ENCODE results near the gene RIPPLY2.

Gene RIPPLY2

DNA sequence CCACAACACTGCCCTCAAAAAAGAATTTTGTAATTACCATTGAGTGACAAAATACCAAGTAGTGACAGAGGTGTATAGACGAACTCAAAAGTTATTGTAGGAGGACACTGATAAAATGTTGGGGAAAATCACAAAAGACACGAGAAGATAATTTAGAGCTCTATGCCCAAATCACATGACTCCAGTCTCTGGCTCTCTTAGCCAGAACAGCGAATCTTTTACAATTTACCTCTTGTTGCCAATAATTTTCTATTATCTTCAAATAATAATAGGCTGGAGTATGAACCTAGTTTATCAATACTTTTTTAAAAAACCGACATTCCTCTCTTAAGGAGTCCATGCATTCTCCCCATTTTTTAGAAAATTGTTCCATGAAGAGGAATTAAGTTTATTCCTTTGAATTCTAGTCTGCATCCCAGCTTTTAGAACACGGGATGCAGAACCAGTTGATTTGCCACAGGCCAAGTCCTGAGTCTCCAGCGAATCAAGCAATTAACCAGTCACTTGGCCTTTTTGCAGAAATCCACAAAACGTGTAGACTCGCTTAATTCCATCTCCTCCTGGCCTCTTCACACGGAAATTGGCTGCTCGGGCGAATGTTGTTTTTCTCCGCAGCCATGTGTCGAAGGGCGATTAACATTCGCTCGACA lies 507 bp upstream of the RIPPLY2 start:
- no peaks in the 10 kb centered on the region for H3K79me2 ChIP-seq (ENCODE audit: insufficient read depth, low read depth)
- H3K4me1 ChIP-seq (ENCODE audit: low read depth, poor library complexity, severe bottlenecking), result no peaks in the 10 kb centered on the region
- no peaks in the 10 kb centered on the region for H4K20me1 ChIP-seq (ENCODE audit: insufficient read depth)
- no peak overlapping the region for H3K4me2 ChIP-seq
- H3K36me3 ChIP-seq (ENCODE audit: insufficient read depth), result no peaks in the 10 kb centered on the region
- no peaks in the 10 kb centered on the region for H3K27me3 ChIP-seq (ENCODE audit: insufficient read depth, low read depth)
- H3K4me3 ChIP-seq (IDR thresholded peaks at IDR 0.05; ENCODE audit: insufficient read depth, low read depth, low read length), result no peak overlapping the region
- no peak overlapping the region for H2AFZ ChIP-seq (ENCODE audit: low read depth)
- no peak overlapping the region for H3K9ac ChIP-seq
- no peak overlapping the region for H3K27ac ChIP-seq
- TF ChIP-seq, protein P1, sequence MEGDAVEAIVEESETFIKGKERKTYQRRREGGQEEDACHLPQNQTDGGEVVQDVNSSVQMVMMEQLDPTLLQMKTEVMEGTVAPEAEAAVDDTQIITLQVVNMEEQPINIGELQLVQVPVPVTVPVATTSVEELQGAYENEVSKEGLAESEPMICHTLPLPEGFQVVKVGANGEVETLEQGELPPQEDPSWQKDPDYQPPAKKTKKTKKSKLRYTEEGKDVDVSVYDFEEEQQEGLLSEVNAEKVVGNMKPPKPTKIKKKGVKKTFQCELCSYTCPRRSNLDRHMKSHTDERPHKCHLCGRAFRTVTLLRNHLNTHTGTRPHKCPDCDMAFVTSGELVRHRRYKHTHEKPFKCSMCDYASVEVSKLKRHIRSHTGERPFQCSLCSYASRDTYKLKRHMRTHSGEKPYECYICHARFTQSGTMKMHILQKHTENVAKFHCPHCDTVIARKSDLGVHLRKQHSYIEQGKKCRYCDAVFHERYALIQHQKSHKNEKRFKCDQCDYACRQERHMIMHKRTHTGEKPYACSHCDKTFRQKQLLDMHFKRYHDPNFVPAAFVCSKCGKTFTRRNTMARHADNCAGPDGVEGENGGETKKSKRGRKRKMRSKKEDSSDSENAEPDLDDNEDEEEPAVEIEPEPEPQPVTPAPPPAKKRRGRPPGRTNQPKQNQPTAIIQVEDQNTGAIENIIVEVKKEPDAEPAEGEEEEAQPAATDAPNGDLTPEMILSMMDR (conservative IDR thresholded peaks at IDR 0.05; ENCODE audit: low read depth, low read length), result no peak

DNA sequence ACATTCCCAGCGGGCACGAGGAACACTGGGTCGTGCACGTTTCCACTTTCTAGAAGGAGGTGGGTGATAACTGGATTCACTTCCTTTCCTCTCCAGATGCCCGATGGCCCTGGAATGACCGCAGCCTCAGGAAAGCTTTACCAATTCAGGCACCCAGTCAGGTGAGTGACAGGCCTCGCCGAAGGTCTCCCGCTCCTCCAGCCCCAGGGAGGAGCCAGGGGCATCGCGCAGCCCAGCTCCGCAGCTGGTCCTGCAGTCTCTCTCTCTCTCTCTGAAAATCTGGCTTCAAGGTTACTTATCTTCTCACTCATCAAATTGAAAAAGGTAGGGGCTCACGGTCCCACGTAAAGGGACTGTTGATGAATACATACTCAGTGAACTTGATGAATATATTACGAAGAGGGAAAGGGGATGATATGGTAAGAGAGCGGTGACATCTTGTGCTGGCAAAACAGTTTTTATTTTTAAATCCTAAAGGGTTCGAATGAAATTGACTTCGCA lies 891 bp downstream of the RIPPLY2 start:
- no peaks in the 10 kb centered on the region for H3K27me3 ChIP-seq (ENCODE audit: insufficient read depth, low read depth)
- no peaks in the 10 kb centered on the region for H3K36me3 ChIP-seq (ENCODE audit: insufficient read depth)
- no peak overlapping the region for H3K9ac ChIP-seq
- TF ChIP-seq, protein P1 (conservative IDR thresholded peaks at IDR 0.05; ENCODE audit: low read depth, low read length), result no peak
- peaks cover 3% of the 10 kb centered on the region for H3K4me1 ChIP-seq (ENCODE audit: low read depth, poor library complexity, severe bottlenecking)
- no peaks in the 10 kb centered on the region for H4K20me1 ChIP-seq (ENCODE audit: insufficient read depth)
- no peak overlapping the region for H3K27ac ChIP-seq
- no peak overlapping the region for H3K4me2 ChIP-seq
- H3K79me2 ChIP-seq (ENCODE audit: insufficient read depth, low read depth), result no peaks in the 10 kb centered on the region
- H2AFZ ChIP-seq (ENCODE audit: low read depth), result no peak overlapping the region
- no peak overlapping the region for H3K4me3 ChIP-seq (IDR thresholded peaks at IDR 0.05; ENCODE audit: insufficient read depth, low read depth, low read length)

DNA sequence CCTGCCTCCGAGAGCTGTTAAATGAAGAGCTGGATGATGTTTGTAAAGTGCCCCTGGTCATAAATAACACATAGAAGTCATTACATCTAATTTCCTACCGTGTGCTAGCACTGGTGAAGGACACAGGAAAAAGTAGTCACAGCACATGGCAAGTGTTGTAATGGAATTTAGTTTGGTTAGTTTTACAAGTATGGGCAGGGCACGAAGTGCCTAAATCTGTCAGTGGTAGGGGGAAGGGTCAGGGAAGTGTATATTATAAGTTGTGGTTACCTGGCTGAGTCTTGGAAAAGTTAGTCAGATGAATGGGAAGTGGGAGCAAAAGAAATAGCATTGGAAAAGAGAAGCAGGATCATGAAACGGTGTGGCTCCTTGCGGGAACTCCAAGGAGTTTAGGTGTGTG lies 1.6 kb downstream of the RIPPLY2 start:
- no peak overlapping the region for H3K9ac ChIP-seq
- no peak overlapping the region for H2AFZ ChIP-seq (ENCODE audit: low read depth)
- no peaks in the 10 kb centered on the region for H3K27me3 ChIP-seq (ENCODE audit: insufficient read depth, low read depth)
- H3K27ac ChIP-seq, result no peak overlapping the region
- no peak overlapping the region for H3K4me2 ChIP-seq
- H3K4me1 ChIP-seq (ENCODE audit: low read depth, poor library complexity, severe bottlenecking), result peaks cover 4% of the 10 kb centered on the region
- H3K4me3 ChIP-seq (IDR thresholded peaks at IDR 0.05; ENCODE audit: insufficient read depth, low read depth, low read length), result no peak overlapping the region
- H3K36me3 ChIP-seq (ENCODE audit: insufficient read depth), result no peaks in the 10 kb centered on the region
- no peaks in the 10 kb centered on the region for H4K20me1 ChIP-seq (ENCODE audit: insufficient read depth)
- TF ChIP-seq, protein P1 (conservative IDR thresholded peaks at IDR 0.05; ENCODE audit: low read depth, low read length), result no peak
- no peaks in the 10 kb centered on the region for H3K79me2 ChIP-seq (ENCODE audit: insufficient read depth, low read depth)

DNA sequence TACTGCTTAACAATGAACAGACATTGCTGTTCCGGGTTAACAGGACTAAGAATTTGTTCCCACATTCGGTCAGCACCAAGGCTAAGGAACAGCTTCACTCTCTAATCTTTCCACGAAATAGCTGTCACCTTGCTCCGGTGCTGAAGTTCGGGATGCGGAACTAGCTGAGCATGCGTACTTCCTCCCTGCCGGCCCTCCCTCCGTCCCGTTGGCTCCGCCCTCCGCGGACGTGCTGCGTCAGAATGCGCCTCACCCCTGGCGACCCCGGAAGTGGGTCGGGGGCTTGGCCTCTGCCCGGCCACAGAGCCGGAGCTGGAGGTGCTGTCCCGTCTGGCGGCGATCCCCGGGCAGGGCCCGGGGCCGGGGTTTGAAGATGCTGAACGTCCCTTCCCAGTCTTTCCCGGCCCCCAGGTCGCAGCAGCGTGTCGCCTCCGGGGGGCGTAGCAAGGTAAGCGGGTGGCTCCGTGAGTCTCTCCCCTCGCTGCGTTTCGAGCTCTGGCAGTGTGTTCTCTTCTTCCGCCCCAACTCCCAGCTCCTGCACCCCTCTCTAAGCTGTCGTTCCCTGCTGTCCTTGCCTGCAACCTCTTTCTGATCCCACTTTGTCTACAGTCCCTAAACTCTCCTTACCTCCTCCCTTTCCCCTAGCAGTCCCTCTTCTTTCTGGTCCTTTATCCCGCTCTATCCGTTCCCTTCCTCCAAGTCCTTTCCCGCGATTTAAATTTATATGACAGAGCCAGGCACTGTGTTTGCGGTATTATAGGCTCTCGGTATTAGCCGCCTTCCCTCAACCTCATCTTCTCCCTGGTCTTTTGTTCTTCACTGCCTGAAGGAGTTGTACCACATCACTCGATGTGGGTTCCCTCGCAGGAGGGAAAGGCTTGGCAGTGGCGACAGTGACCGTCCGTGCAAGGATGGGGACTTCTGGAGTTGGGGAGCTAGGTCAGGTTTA lies 6.5 kb downstream of the RIPPLY2 start, which contains the start of gene CYB5R4:
Gene CYB5R4 (plus strand): TSS at position 280 of the 949 bp plus-strand sequence. CDS start 94 bp downstream, at position 374.
- TF ChIP-seq, protein P1 (conservative IDR thresholded peaks at IDR 0.05; ENCODE audit: low read depth, low read length), result 0 out of 2 replicates have a peak, but pooled peaks have one; percentile 27
- Histone ChIP-seq H3K79me2 (ENCODE audit: insufficient read depth, low read depth) (peaks cover 13% of the 10 kb centered on the region; the same call in 1 of the 2 replicates), H3K36me3 (ENCODE audit: insufficient read depth) (no peaks in the 10 kb centered on the region), H2AFZ (ENCODE audit: low read depth) (peak within 1 kb of the TSS; percentile 68), H4K20me1 (ENCODE audit: insufficient read depth) (no peaks in the 10 kb centered on the region), H3K9ac (peak within 1 kb of the TSS; percentile 24; the same call in 1 of the 2 replicates), H3K27me3 (ENCODE audit: insufficient read depth, low read depth) (no peaks in the 10 kb centered on the region), H3K27ac (peak within 1 kb of the TSS; percentile 13; the same call in 1 of the 2 replicates), H3K4me2 (peak within 1 kb of the TSS; percentile 91), H3K4me1 (ENCODE audit: low read depth, poor library complexity, severe bottlenecking) (peaks cover 18% of the 10 kb centered on the region), H3K4me3 (IDR thresholded peaks at IDR 0.05; ENCODE audit: insufficient read depth, low read depth, low read length) (no peak within 1 kb of the TSS)

Measured in KMS-11 (cell line).